ENCODE results near the gene RINT1.
"Not testable (repeated sequence)": the region's sequence is repeated elsewhere in the genome, so short reads cannot be mapped to it uniquely, and the experiment has no call there.

The RINT1 gene

GRCh38 chr7:105532709-105533460, 884 bp downstream of the RINT1 start:
- DNase-seq (ENCODE audit: low read depth) = no peak

DNA sequence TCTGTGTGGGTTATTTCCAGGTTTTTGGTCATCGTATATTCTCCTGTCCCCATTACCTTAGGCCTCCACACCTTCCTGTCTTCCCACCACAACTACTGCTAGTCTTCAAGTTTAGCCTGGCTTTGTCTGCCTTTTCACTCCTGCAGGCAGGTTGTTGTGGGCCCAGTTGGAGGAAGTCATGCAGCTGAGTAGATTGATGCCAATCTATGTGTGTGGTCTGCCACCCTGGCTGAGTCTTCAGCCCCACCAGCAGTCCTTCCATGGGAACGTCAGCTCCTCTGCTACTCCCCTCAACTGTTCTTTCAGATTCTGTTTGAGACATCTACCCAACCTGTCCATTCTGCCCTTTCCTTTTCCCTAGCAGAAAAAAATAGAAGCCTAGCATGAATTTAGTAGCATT, 6.3 kb downstream of the RINT1 start:
- no peak for DNase-seq (ENCODE audit: low read depth)

DNA sequence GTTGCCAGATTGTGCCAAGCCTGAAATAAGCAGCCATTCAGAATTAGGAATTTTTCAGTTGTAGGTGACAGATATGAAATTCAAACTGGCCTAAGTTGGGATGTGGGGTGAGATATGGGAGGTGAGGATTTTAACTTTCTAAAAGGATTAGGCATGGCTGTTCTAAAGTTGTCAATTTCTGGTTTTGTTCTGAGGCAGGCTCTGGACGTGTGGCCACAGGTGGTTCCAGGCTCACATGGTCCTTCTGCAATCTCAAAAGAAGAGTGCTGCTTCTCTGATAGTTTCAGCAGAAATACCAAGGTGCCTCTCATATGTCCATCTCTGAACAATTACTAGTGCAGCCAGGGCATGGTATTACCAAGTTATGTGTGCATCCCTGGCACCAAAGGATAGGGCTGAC, 27.9 kb downstream of the RINT1 start:
- DNase-seq (ENCODE audit: low read depth) = no peak

GRCh38 chr7:105565190-105565589, 33.2 kb downstream of the RINT1 start:
- DNase-seq (ENCODE audit: low read depth) = no peak

DNA sequence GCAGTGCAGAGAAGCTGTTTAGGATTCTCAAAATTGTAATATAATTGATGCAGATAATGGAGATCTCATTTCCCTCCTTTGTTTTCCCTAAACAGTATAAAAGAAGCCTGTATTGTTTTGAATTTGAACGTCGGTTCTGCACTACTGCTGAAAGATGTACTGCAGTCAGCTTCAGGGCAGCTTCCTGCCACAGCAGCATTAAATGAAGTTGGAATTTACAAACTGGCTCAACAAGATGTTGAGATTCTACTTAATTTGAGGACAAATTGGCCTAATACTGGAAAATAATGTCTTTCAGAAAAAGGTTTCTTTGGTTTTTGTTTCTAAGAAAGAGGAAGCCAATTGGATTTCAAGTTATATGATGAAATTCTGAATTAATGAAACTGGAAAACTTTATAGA, 35.0 kb downstream of the RINT1 start:
- no peak for DNase-seq (ENCODE audit: low read depth)

- no peak for DNase-seq (ENCODE audit: low read depth)
Measured at GRCh38 chr7:105567821-105568220, 35.8 kb downstream of the RINT1 start.

- DNase-seq (ENCODE audit: low read depth) = no peak
Measured at GRCh38 chr7:105571891-105572290, 39.9 kb downstream of the RINT1 start.

GRCh38 chr7:105577251-105577650, 45.2 kb downstream of the RINT1 start:
- DNase-seq (ENCODE audit: low read depth) = no peak

DNA sequence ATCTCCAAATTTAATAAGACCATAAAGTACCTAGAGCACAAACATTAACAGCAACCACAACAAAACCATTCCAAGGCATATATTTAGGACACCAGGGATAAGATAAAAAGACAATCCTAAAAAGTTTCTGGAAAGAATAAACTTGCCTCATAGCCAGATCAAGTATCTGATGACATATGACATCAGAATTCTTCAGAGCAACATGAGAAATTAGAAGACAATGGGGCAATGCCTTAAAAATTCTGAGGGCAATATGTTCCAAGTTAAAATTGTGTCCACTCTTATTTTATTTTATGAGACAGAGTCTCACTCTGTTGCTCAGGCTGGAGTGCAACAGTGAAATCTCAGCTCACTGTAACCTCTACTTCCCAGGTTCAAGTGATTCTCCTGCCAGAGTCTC, 46.5 kb downstream of the RINT1 start:
- no peak for DNase-seq (ENCODE audit: low read depth)

DNA sequence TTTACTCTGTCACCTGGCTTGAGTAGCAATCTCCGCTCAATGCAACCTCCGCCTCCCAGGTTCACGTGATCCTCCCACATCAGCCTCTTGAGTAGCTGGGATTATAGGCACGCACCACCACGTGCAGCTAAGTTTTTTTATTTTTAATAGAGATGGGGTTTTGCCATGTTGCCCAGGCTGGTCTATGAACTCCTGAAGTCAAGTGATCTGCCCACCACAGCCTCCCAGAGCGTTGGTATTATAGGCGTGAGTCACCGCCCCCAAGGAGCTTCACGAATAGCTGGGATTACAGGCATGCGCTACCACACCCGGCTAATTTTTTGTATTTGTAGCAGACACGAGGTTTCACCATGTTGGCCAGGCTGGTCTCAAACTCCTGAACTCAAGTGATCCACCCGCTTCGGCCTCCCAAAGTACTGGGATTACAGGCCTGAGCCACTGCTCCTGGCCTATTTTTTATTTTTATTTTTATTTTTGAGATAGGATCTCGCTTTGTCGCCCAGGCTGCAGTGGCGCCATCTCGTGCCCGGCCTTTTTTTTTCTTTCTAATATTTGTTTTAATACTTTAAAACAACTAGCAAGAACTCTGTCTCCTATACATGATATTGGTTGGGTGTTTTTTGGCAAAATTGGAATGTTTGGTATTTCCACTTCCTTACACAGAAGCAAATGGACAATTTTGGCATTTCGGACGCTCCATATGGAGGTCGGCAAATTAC, 48.2 kb downstream of the RINT1 start:
- no peak for DNase-seq (ENCODE audit: low read depth)

GRCh38 chr7:105581066-105581811, 49.2 kb downstream of the RINT1 start, which contains the start of gene EFCAB10:
TSS of gene EFCAB10 (minus strand) at chr7:105581493. CDS start at chr7:105581463, 30 bp downstream.
- no peak for DNase-seq (ENCODE audit: low read depth)

DNA sequence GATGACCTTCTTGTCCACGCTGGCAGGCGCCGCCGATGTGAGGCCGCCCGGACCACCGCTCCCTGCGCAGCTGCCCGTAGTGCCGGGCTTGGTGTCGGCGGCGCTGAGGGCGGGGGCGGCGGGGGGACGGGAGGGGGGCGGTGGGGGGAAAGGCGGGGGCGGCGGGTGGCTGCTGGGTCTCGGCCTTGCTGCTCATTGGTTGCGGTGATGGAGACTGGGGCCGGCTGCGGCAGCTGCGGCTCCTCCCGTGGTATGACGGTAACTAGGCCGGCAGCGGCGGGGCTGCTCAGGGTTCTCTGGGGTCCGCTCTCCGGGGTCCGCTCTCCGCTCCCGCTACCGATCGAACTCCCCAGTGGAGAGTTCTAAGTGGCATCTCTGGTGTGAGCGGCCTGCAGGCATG, 51.1 kb downstream of the RINT1 start:
- DNase-seq (ENCODE audit: low read depth) = no peak

DNA sequence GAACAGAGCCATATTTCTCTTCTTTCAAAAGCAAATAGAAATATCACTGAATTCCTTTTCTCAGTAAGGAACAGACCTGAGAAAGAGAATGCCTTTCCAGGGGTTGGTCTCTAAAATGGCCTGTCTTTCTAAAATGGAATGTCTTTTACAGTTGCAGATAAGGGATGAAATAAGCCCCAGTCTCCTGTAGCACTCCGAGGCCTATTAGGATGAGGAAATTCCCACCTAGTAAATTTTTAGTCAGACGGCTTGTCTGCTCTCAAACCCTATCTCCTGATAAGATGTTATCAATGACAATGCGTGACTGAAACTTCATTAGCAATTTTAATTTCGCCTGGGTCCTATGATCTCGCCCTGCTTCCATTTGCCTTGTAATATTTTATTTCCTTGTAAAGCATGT, 52.2 kb downstream of the RINT1 start:
- DNase-seq (ENCODE audit: low read depth) = no peak

GRCh38 chr7:105585850-105586500, 54.0 kb downstream of the RINT1 start:
- DNase-seq (ENCODE audit: low read depth) = no peak

- no peak for DNase-seq (ENCODE audit: low read depth)
Measured at GRCh38 chr7:105587909-105588635, 56.1 kb downstream of the RINT1 start.

DNA sequence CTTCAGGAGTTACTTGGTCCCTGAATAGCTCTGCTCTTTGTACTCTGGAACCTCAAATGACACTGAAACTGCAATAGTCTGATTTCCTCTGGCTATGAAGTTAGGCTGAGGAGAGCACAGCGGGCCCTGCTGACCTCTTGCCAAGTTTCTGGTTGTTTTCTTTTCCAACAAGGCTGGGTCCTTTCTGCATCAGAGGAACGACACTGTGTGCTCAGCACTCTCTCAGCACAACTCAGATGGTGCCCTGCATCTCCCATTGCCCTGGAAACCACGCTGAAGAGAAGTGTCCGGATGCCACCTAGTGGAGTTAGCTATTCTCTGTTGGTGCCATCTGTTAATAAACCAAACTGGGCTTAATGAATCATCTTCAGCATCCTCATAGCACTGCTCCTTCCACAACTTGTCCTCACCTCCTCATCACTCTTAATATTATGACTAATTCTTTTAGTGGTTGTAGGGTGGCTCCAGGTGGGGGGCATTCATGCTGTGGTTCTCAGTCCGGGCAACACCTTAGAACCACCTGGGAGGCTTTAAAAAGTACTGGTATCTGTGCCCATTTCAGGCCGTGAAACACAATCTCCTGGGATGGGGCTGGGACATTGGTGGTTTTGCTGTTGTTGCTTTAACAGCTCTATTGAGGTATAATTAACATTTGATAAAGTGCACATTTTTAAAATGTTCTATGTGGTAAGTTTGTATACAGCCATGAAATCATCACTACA, 57.5 kb downstream of the RINT1 start:
- DNase-seq (ENCODE audit: low read depth) = peak; percentile 12

DNA sequence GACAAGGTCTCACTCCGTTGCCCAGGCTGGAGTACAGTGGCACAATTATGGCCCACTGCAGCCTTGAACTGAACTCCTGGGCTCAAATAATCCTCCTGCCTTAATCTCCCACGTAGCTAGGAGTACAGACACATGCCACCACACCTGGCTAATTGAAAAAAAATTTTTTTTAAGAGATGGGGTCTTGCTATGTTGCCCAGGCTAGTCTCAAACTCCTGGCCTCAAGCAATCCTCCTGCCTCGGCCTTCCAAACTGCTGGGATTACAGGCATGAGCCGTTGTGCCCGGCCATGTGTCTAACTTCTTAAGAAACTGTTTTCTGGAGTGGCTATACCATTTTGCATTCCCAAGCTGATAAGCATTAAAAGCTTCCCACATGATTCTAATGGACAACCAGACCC, 58.8 kb downstream of the RINT1 start:
- no peak for DNase-seq (ENCODE audit: low read depth)

GRCh38 chr7:105591522-105591921, 59.5 kb downstream of the RINT1 start:
- no peak for DNase-seq (ENCODE audit: low read depth)

DNA sequence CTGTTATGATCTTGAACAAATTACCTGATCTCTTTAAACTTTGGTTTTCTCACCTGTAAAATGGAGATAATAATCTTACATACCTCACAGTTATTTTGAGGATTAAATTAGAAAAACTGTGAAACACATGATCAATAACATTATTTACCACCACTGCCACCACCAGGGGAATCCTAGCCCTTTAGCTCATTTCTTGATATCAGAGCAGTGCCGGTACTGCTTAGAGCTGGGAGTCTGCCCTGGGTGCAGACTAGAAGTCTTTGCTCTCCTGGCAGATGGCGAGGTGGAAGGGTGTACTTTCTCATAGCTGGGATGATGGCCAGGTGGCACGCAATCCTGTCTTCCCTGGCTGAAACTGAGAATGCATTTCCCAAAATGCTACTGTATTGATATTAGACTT, 62.0 kb downstream of the RINT1 start:
- no peak for DNase-seq (ENCODE audit: low read depth)

- no peak for DNase-seq (ENCODE audit: low read depth)
Measured at GRCh38 chr7:105596866-105597265, 64.9 kb downstream of the RINT1 start.

DNA sequence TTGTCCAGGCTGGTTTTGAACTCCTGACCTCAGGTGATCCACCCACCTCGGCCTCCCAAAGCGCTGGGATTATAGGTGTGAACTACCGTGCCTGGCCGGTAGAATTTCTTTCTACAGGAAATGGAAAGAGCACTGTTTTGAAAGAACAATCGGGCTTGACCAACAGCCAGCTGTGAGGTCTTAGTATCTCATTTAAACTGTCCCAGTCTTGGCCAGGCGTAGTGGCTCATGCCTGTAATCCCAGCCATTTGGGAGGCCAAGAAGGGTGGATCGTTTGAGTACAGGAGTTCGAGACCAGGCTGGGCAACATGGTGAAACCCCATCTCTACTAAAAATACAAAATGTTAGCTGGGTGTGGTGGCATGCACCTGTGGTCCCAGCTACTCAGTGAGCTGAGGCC, 67.1 kb downstream of the RINT1 start:
- not testable (repeated sequence) for DNase-seq (ENCODE audit: low read depth)

Data from activated gamma-delta T cell treated with anti-CD3 and anti-CD28 coated beads, Interleukin-2, amount 50 U/mL, for 16 hours (primary cell).